GM12878 (cell line): Measurements from ENCODE around the gene CTSH. TPM values are rescaled to one million over a fixed set of nuclear protein-coding genes. Genes with fewer than 3 reads are reported as not detected.
A peak's percentile ranks its signal among the peaks of the same experiment; 100 is the strongest.

ENCODE experiments used
- ATAC-seq: fragments of 200-7000 bp; cut with Tn5 transposase; 3 replicates; pipeline ENCODE4 v1.9.1; 2020; ENCODE audit warnings: mild to moderate bottlenecking, moderate library complexity
- BruUV-seq: library from RNA; stranded (reverse); fragments of 400-500 nt; replicated peaks from 2 replicates; lab custom pipeline; 2021; lab: Mats Ljungman, UMichigan
- CTCF ChIA-PET: fragments of 300-600 bp; sonication (Branson Sonifier 250); formaldehyde crosslinking; extraction: SDS; loops from one replicate; lab custom pipeline; 2021; ENCODE audit warnings: inconsistent platforms; lab: Yijun Ruan, JAX
- POLR2A ChIA-PET: fragments of 350-600 bp; formaldehyde crosslinking; extraction: SDS; loops from one replicate; lab custom pipeline; 2021; ENCODE audit warnings: inconsistent platforms; lab: Charles Lee
- RAD21 ChIA-PET: fragments of 300-600 bp; sonication (Branson Sonifier 250); formaldehyde crosslinking; loops from one replicate; lab custom pipeline; 2023; ENCODE audit warnings: antibody characterized with exemption; ENCODE audit not compliant: unreplicated experiment; lab: Charles Lee
- SMC1A ChIA-PET: fragments of 300-600 bp; sonication (Branson Sonifier 250); formaldehyde crosslinking; loops from one replicate; lab custom pipeline; 2023; ENCODE audit not compliant: unreplicated experiment, uncharacterized antibody; lab: Charles Lee
- DNase-seq: peaks from one replicate; pipeline ENCODE4 v3.0.0-alpha.2; 2011; ENCODE audit warnings: low read depth, low spot score
- FAIRE-seq: peaks from 3 replicates; lab custom pipeline; 2011; peaks lifted over from hg19 to GRCh38; lab: Jason Lieb, UNC
- H2AFZ ChIP-seq: 2 replicates; pipeline ENCODE4 v1.6.0; 2011; ENCODE audit warnings: low read depth, low read length, control low read depth; ENCODE audit not compliant: control insufficient read depth
- H3K27ac ChIP-seq: 2 replicates; pipeline ENCODE4 v1.5.1; 2011; ENCODE audit warnings: control low read depth; ENCODE audit not compliant: control insufficient read depth, insufficient read depth
- H3K27me3 ChIP-seq, 2 experiments: replicated peaks in 1 of 2; 2 replicates each; pipeline versions ENCODE4 v1.6.0 to v1.6.1; 2011; ENCODE audit warnings: low read length in 1 of 2; ENCODE audit not compliant: control insufficient read depth in 2 of 2, insufficient read depth in 2 of 2
- H3K36me3 ChIP-seq, 2 experiments: 2 replicates each; pipeline ENCODE4 v1.5.1; 2011; ENCODE audit warnings: low read length in 1 of 2; ENCODE audit not compliant: control insufficient read depth in 2 of 2, insufficient read depth in 2 of 2
- H3K4me1 ChIP-seq: 2 replicates; pipeline ENCODE4 v1.6.1; 2011; ENCODE audit warnings: mild to moderate bottlenecking, low read length, moderate library complexity, mixed read lengths; ENCODE audit not compliant: control insufficient read depth, insufficient read depth
- H3K4me2 ChIP-seq: 2 replicates; pipeline ENCODE4 v1.6.0; 2011; ENCODE audit warnings: control low read depth; ENCODE audit not compliant: control insufficient read depth, insufficient read depth
- H3K4me3 ChIP-seq: fragments of 200-600 bp; sonication (generic); 2 replicates; pipeline ENCODE4 v1.5.1; 2016
- H3K79me2 ChIP-seq: 2 replicates; pipeline ENCODE4 v1.6.0; 2011; ENCODE audit warnings: low read length; ENCODE audit not compliant: control insufficient read depth, insufficient read depth
- H3K9ac ChIP-seq: 2 replicates; pipeline ENCODE4 v1.8.0; 2011; ENCODE audit warnings: low read length, control low read depth, mixed read lengths; ENCODE audit not compliant: control insufficient read depth, insufficient read depth
- H3K9me3 ChIP-seq: replicated peaks from 3 replicates; pipeline ENCODE4 v1.5.1; 2011; ENCODE audit warnings: mild to moderate bottlenecking, low read length; ENCODE audit not compliant: control insufficient read depth, insufficient read depth
- H4K20me1 ChIP-seq: 2 replicates; pipeline ENCODE4 v1.6.0; 2011; ENCODE audit not compliant: control insufficient read depth, insufficient read depth
- EZH2 ChIP-seq: IDR thresholded peaks from 2 replicates; pipeline ENCODE4 v1.6.1; 2012; ENCODE audit warnings: low read depth, mild to moderate bottlenecking, control low read depth, inconsistent platforms, low read length, borderline replicate concordance; ENCODE audit not compliant: control insufficient read depth
- POLR2A ChIP-seq: IDR thresholded peaks from 2 replicates; pipeline ENCODE4 v1.6.1; 2011; ENCODE audit warnings: low read depth, mild to moderate bottlenecking, low read length
- ZBED1 ChIP-seq: IDR thresholded peaks from 2 replicates; pipeline ENCODE4 v1.6.1; 2016; ENCODE audit warnings: borderline replicate concordance
- WGBS: methylation state at CpG from one replicate; pipeline ENCODE4 v1.1.6; 2016; ENCODE audit warnings: low lambda C conversion rate; ENCODE audit not compliant: insufficient replicate concordance, insufficient coverage; ENCODE audit errors: missing lambda C conversion rate; 5-methylcytosine and 5-hydroxymethylcytosine counted together
- in situ Hi-C: fragments of 300-500 bp; cut with MboI; formaldehyde crosslinking; loops from 9 replicates; pipeline ENCODE4 v1.14.3; 2018; ENCODE audit warnings: mixed read lengths
- intact Hi-C: fragments of 100-400 bp; cut with micrococcal nuclease; formaldehyde crosslinking; loops from one replicate; pipeline ENCODE4 v1.14.2; 2022; ENCODE audit not compliant: unreplicated experiment
- polyA plus RNA-seq, 11 experiments: library from polyadenylated mRNA; depleted of rRNA in 4 of 11; unstranded in 6 of 11; stranded (reverse) in 5 of 11; fragments of >200 nt; fragmentation: Nextera tagmentation in 4 of 11; fragmentation: Illumina TruSeq in 1 of 11; extraction: Ambion mirVana in 4 of 11; extraction: Trizol in 1 of 11; gene quantifications; 1 replicate in 1 of 11; 2 replicates in 10 of 11; pipeline versions ENCODE4 v1.2.1 to v1.2.3, GENCODE V29; 2011 to 2016; ENCODE audit warnings: inconsistent platforms in 2 of 11, missing spikeins in 2 of 11, low read depth in 1 of 11
- total RNA-seq, 4 experiments: library from RNA; depleted of rRNA in 3 of 4; stranded (reverse); fragments of >200 nt in 3 of 4; fragmentation: Illumina TruSeq in 1 of 4; extraction: Trizol in 1 of 4; gene quantifications; 2 replicates each; pipeline versions ENCODE4 v1.2.1 to v1.2.3, GENCODE V29; 2013 to 2021
- TF ChIP-seq, protein P1 (sequence below): fragments of 450-650 bp; formaldehyde crosslinking; IDR thresholded peaks from 2 replicates; pipeline ENCODE4 v1.4.0; 2022; ENCODE audit warnings: mild to moderate bottlenecking, moderate library complexity
- TF ChIP-seq, protein P2 (sequence below): fragments of 450-650 bp; IDR thresholded peaks from 2 replicates; pipeline ENCODE4 v1.6.1; 2017; ENCODE audit warnings: borderline replicate concordance
- TF ChIP-seq, protein P3 (sequence below), 3 experiments: IDR thresholded peaks in 2 of 3; conservative IDR thresholded peaks in 1 of 3; 2 replicates each; pipeline ENCODE4 v1.5.1; 2011; ENCODE audit warnings: low read depth in 3 of 3, low read length in 3 of 3, mild to moderate bottlenecking in 3 of 3, control low read depth in 2 of 3, moderate library complexity in 2 of 3, inconsistent platforms in 1 of 3, mixed read lengths in 1 of 3; ENCODE audit not compliant: control insufficient read depth in 2 of 3, insufficient read depth in 1 of 3; ENCODE audit errors: extremely low read depth in 1 of 3

The CTSH gene
- total and polyA plus RNA-seq, 10 of the 15 experiments (the other 5 are each of a cell fraction or from before 2014, with no cell fraction given) = 30.2 to 1,212 (median 519) TPM

DNA sequence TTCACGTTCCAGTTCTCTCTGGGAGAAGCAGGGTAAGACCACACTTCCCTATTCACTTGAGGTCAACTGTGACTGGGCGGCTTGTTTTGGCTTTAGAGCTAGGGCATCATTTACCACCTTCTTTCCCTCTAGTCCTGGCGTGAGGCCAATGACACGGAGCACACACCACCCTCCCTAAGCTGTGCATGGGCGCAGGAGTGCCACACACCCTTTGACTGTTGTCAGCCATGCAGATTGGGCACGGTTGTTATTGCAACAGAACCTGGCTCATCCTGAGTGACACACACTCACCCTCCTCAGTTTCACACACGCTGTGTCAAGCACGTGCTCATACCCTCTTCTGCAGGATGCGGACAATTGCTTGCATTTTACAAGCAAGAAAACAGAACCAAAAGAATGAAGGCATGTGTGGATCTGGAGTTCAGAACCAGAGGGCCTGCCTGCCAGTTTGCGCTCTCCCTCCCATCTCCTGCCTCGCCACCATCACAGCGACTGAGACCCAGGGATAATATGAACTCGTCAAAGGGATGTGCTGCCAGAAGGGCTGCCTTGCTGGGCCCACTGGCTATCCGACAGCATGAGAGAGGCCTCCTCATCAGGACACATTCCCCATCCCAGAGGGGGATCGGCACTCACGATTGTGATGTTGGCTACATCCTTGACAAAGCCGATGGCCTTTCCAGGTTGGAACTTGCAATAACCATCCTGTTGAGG lies 17.6 kb downstream of the CTSH start:
- in situ Hi-C loops = no loop called here
- FAIRE-seq = no peak
- CTCF ChIA-PET = interaction anchor here (1.5 to 2.7 kb wide), 3 partner anchors 17 to 80 kb away, joined by 5 to 9 read pairs (median 5); no protein-coding TSS in a partner anchor

DNA sequence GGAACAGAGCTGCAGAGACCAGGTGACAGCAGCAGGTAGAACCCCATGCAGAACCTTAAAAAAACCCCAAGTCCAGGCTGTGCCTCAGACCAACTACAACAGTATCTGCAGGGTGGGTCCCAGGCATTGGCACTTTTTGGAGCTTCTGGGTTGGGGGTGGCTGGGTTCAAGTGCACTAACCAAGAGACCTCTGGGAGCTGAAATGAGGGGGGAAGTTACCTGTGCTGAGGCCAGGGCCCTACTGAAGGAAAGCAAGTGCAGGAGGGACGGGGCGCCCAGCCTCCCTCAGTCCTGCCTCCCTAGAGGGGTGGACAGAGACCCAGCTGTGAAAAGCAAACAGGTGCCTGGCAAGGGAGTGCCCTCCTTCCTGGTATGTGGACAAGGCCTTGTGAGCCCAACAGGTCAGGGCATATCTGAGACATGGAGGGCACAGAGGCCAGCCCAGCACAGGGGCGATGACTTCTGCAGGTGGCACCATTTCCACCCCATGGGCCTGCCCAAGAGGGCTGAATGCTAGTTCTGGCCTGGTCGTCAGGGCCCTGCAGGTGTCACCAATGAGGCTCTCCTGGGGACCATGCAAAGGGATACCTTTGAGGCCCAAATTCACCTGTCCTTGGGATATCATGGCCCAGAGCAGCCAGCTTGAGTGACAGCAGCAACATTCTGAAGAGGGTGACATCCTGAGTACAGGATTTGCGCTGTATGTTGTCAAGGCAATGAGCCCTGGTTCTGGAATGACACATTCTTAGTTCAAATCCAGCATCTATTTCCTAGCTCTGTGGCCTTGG lies 18.7 kb downstream of the CTSH start:
- Histone ChIP-seq H3K36me3 (peaks cover 56 to 65% of the 10 kb centered on the region in 2 experiments), H3K4me3 (no peak overlapping the region), H3K79me2 (no peaks in the 10 kb centered on the region), H3K4me1 (no peaks in the 10 kb centered on the region; the same call in 1 of the 2 replicates), H3K9ac (no peak overlapping the region), H3K27ac (no peak overlapping the region), H3K4me2 (no peak overlapping the region), H3K27me3 (no peaks in the 10 kb centered on the region), H2AFZ (no peak overlapping the region), H3K9me3 (no peaks in the 10 kb centered on the region), H4K20me1 (no peaks in the 10 kb centered on the region; the same call in 1 of the 2 replicates)
- FAIRE-seq (no peak), ATAC-seq (peak; percentile 34), DNase-seq (no peak)
- ChIA-PET POLR2A (interaction anchor here (1.3 kb wide), 1 partner anchor 78 kb away, joined by 3 read pairs; no protein-coding TSS in a partner anchor), RAD21 (interaction anchor here (1.6 kb wide), 1 partner anchor 57 kb away, joined by 3 read pairs; no protein-coding TSS in a partner anchor), CTCF (interaction anchor here (1.1 to 2.7 kb wide), 6 partner anchors 16 to 102 kb away, joined by 3 to 9 read pairs (median 6); no protein-coding TSS in a partner anchor), SMC1A (interaction anchor here (1.0 to 2.2 kb wide), 4 partner anchors 51 to 95 kb away, joined by 3 to 8 read pairs (median 6); no protein-coding TSS in a partner anchor)
- in situ Hi-C loops (no loop called here), intact Hi-C loops (no loop called here)
- BruUV-seq = TSS peak; percentile 21
- WGBS = 74% methylated on average over 5 of the region's 5 CpGs
- no peak for TF ChIP-seq ZBED1
- TF ChIP-seq, protein P1, sequence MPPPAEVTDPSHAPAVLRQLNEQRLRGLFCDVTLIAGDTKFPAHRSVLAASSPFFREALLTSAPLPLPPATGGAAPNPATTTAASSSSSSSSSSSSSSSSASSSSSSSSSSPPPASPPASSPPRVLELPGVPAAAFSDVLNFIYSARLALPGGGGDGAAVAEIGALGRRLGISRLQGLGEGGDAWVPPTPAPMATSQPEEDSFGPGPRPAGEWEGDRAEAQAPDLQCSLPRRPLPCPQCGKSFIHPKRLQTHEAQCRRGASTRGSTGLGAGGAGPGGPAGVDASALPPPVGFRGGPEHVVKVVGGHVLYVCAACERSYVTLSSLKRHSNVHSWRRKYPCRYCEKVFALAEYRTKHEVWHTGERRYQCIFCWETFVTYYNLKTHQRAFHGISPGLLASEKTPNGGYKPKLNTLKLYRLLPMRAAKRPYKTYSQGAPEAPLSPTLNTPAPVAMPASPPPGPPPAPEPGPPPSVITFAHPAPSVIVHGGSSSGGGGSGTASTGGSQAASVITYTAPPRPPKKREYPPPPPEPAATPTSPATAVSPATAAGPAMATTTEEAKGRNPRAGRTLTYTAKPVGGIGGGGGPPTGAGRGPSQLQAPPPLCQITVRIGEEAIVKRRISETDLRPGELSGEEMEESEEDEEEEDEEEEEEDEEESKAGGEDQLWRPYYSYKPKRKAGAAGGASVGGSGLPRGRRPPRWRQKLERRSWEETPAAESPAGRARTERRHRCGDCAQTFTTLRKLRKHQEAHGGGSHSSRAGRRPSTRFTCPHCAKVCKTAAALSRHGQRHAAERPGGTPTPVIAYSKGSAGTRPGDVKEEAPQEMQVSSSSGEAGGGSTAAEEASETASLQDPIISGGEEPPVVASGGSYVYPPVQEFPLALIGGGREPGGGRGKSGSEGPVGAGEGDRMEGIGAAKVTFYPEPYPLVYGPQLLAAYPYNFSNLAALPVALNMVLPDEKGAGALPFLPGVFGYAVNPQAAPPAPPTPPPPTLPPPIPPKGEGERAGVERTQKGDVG (CRISPR knock-in tag) = no peak
- TF ChIP-seq, protein P2, sequence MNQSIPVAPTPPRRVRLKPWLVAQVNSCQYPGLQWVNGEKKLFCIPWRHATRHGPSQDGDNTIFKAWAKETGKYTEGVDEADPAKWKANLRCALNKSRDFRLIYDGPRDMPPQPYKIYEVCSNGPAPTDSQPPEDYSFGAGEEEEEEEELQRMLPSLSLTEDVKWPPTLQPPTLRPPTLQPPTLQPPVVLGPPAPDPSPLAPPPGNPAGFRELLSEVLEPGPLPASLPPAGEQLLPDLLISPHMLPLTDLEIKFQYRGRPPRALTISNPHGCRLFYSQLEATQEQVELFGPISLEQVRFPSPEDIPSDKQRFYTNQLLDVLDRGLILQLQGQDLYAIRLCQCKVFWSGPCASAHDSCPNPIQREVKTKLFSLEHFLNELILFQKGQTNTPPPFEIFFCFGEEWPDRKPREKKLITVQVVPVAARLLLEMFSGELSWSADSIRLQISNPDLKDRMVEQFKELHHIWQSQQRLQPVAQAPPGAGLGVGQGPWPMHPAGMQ = no peak
- TF ChIP-seq, protein P3, sequence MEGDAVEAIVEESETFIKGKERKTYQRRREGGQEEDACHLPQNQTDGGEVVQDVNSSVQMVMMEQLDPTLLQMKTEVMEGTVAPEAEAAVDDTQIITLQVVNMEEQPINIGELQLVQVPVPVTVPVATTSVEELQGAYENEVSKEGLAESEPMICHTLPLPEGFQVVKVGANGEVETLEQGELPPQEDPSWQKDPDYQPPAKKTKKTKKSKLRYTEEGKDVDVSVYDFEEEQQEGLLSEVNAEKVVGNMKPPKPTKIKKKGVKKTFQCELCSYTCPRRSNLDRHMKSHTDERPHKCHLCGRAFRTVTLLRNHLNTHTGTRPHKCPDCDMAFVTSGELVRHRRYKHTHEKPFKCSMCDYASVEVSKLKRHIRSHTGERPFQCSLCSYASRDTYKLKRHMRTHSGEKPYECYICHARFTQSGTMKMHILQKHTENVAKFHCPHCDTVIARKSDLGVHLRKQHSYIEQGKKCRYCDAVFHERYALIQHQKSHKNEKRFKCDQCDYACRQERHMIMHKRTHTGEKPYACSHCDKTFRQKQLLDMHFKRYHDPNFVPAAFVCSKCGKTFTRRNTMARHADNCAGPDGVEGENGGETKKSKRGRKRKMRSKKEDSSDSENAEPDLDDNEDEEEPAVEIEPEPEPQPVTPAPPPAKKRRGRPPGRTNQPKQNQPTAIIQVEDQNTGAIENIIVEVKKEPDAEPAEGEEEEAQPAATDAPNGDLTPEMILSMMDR (IDR thresholded peaks at IDR 0.05 in 2 of 3, conservative IDR thresholded peaks at IDR 0.05 in 1 of 3; ENCODE audit: control insufficient read depth in 2 of 3, extremely low read depth in 1 of 3, insufficient read depth in 1 of 3, low read depth in 3 of 3, low read length in 3 of 3) = peak in 1 of 3 experiments; percentile 14; a peak in 1 of 6 replicates

More for the DNA sequence above, 17.6 kb downstream of the CTSH start:
- Histone ChIP-seq H3K79me2 (no peaks in the 10 kb centered on the region), H3K4me3 (no peak overlapping the region), H3K27me3 (no peaks in the 10 kb centered on the region), H3K36me3 (peaks cover 60 to 61% of the 10 kb centered on the region in 2 experiments), H3K4me1 (no peaks in the 10 kb centered on the region; the same call in 1 of the 2 replicates), H4K20me1 (no peaks in the 10 kb centered on the region; the same call in 1 of the 2 replicates), H2AFZ (no peak overlapping the region), H3K9ac (no peak overlapping the region), H3K9me3 (no peaks in the 10 kb centered on the region), H3K27ac (no peak overlapping the region), H3K4me2 (no peak overlapping the region)
- no TSS peak for BruUV-seq
- ChIA-PET RAD21 (no interaction called here), SMC1A (interaction anchor here (0.7 to 1.7 kb wide), 2 partner anchors 53 to 168 kb away, joined by 3 to 7 read pairs; no protein-coding TSS in a partner anchor), POLR2A (interaction anchor here (1.3 kb wide), 1 partner anchor 77 kb away, joined by 3 read pairs; no protein-coding TSS in a partner anchor)
- DNase-seq = no peak
- ATAC-seq = no peak
- TF ChIP-seq EZH2 = no peak
- peak; percentile 68 for TF ChIP-seq POLR2A
- 82% methylated on average over 17 of the region's 17 CpGs for WGBS
- intact Hi-C loops = no loop called here
